ENCODE data around the gene FRMPD3.

FRMPD3 gene

DNA sequence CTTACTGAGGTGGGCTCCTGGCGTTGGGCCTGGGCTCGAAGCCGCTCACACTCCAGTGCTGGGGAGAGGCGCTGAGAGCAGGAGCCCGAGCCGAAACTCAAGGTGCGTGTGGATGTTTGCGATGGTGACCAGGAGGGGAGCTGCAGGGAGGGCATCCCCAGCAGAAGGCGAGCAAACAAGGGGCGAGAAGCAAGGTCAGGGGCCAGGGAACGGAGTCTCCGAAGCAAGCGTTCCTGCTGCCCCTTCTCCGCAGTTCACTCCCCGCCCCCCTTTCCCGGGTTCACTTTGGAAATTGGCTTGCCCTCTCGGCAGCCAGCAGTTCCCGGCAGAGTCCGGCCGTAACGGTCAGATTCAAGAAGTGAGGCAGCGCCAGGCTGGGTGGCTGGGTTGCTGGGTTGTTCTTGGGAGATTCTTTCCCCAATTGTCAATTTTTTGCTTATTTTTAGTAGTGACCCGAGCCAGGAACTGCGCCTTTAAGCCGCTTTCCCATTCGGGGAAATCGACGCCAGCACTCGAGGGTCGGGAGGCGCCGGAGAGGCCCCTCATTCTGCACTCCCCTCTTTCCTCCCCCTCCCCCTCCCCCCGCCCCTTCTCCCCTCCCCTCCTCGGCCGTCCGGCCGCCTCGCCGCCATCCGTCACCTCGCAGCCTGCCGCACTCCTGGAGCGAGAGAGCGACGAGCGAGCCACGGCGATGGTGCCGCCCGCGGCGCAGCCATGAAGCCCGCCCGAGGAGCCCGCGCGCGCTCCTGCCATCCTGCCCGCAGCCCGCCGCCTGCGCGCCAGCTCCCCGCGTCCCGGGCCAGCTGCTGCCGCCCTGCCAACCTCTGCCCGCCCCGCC is at the start of gene FRMPD3:
Gene FRMPD3, plus strand, starts transcription at position 655 of the 838 bp plus-strand sequence. CDS start 76,937 bp downstream, outside the sequence.
- no peak for TF ChIP-seq CTCF (IDR thresholded peaks at IDR 0.05; ENCODE audit: control extremely low read depth, extremely low read depth, low read depth, missing control alignments)
- POLR2A ChIA-PET, result no interaction called here
- CTCF ChIA-PET, result no interaction called here
- no peak for DNase-seq (ENCODE audit: extremely low spot score)

GRCh38 chrX:107420571-107420970 is 28.9 kb upstream of the FRMPD3 start:
- ChIA-PET CTCF (no interaction called here), POLR2A (no interaction called here)
- no peak for TF ChIP-seq CTCF (IDR thresholded peaks at IDR 0.05; ENCODE audit: control extremely low read depth, extremely low read depth, low read depth, missing control alignments)
- DNase-seq (ENCODE audit: extremely low spot score), result no peak

DNA sequence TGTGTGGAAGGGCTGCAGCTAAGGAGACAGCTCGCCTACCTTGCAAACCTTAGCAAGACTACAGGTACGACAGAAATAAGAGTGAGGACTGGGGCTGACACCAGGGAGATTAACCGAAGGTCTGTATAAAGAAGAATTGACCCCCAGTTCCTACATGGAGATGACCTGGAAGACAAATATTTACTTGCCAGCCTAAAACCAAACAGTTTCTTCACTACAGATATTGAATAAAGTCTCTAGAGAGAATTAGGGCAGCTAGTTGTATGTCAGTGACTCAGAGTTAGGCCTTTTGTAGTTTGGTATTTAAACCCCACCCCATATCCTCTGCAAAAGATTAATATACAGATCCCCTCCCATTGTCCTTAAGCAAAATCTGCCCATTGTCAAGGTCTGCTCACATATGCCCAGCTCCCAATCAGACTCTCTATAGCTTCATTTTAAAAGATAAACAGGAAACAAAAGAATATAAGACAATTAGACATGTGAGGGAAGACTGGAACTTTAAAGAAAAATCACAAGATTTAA is 28.1 kb upstream of the FRMPD3 start:
- no peak for TF ChIP-seq CTCF (IDR thresholded peaks at IDR 0.05; ENCODE audit: control extremely low read depth, extremely low read depth, low read depth, missing control alignments)
- DNase-seq (ENCODE audit: extremely low spot score), result no peak
- POLR2A ChIA-PET, result no interaction called here
- CTCF ChIA-PET, result no interaction called here

DNA sequence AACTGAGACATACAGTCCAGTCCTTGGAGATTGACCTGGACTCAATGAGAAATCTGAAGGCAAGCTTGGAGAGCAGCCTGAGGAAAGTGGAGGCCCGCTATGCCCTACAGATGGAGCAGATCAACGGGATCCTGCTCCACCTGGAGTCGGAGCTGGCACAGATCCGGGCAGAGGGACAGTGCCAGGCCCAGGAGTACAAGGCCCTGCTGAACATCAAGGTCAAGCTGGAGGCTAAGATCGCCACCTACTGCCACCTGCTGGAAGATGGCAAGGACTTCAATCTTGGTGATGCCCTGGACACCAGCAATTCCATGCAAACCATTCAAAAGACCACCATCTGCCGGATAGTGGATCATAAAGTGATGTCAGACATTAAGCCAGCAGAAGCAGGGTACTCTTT is 20.4 kb upstream of the FRMPD3 start:
- POLR2A ChIA-PET, result no interaction called here
- CTCF ChIA-PET, result interaction anchor here (1.4 to 2.7 kb wide), 5 partner anchors 14 to 555 kb away, joined by 3 to 8 read pairs (median 6); no protein-coding TSS in a partner anchor
- TF ChIP-seq CTCF (IDR thresholded peaks at IDR 0.05; ENCODE audit: control extremely low read depth, extremely low read depth, low read depth, missing control alignments), result peak; percentile 31
- DNase-seq (ENCODE audit: extremely low spot score), result no peak

DNA sequence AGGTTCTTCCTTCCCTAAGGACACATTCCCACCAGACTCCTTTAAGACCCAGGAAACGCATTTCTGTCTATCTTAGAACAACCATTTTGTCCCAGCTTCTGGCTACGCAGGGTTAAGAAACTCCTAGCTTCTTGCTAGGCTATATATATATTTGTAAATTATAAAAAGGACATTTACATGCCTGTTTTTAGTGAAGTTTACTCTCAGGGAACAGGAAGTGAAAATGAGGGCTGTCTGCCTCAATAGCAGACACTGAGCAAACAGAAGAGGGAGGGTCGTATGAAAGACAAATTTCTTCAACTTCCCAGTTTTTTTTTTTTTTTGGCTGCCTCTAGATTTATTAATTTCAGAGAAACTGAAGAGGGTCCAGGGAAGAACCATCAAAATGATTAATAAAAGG is 9.3 kb upstream of the FRMPD3 start:
- TF ChIP-seq CTCF (IDR thresholded peaks at IDR 0.05; ENCODE audit: control extremely low read depth, extremely low read depth, low read depth, missing control alignments), result no peak
- POLR2A ChIA-PET, result no interaction called here
- CTCF ChIA-PET, result interaction anchor here (1.3 kb wide), 1 partner anchor 11 kb away, joined by 3 read pairs; no protein-coding TSS in a partner anchor
- DNase-seq (ENCODE audit: extremely low spot score), result no peak

- CTCF ChIA-PET, result interaction anchor here (1.3 kb wide), 1 partner anchor 10 kb away, joined by 3 read pairs; no protein-coding TSS in a partner anchor
- POLR2A ChIA-PET, result no interaction called here
- DNase-seq (ENCODE audit: extremely low spot score), result no peak
- no peak for TF ChIP-seq CTCF (IDR thresholded peaks at IDR 0.05; ENCODE audit: control extremely low read depth, extremely low read depth, low read depth, missing control alignments)
These were observed 8.8 kb upstream of the FRMPD3 start for GRCh38 chrX:107440692-107441091.

Data from GM10248 (cell line).